SU-DHL-6 (cell line): Measurements from ENCODE around the gene EXOC2.

ENCODE experiments used
- CTCF ChIP-seq: fragments of 200-600 bp; sonication (generic); IDR thresholded peaks from one replicate; pipeline ENCODE4 v1.5.1; 2017; ENCODE audit warnings: antibody characterized with exemption, mild to moderate bottlenecking, low read length, moderate library complexity; ENCODE audit not compliant: insufficient read depth, poor library complexity, severe bottlenecking
- EZH2phosphoT487 ChIP-seq: fragments of 200-600 bp; sonication (generic), shearing (Covaris generic); conservative IDR thresholded peaks from 2 replicates; pipeline ENCODE4 v1.6.1; 2018; ENCODE audit warnings: mild to moderate bottlenecking, antibody characterized with exemption, low read length, moderate library complexity, mixed read lengths

GRCh38 chr6:513058-513457 is 179.9 kb downstream of the EXOC2 start:
- no peak for TF ChIP-seq CTCF
- no peak for TF ChIP-seq EZH2phosphoT487
